ENCODE data around the gene WDR3. TPM values are rescaled to one million over a fixed set of nuclear protein-coding genes. Genes with fewer than 3 reads are reported as not detected.

The WDR3 gene
- total and polyA plus RNA-seq, 2 donors (not counting 3 experiments of a cell fraction or from before 2014, with no cell fraction given), result 12.4 to 27.7 TPM

GRCh38 chr1:118012515-118013124, 83.1 kb downstream of the WDR3 start:
- no TSS peak for BruUV-seq (replicated peaks)
- no peak overlapping the region for H2AFZ ChIP-seq (ENCODE audit: low read depth, low read length)
- dilution Hi-C loops (cut with MboI; ENCODE audit: extremely low pct_ligation_motif_present, low sequenced_read_pairs) (no loop called here), intact Hi-C loops (cut with micrococcal nuclease) (no loop called here)
- H3K4me3 ChIP-seq (replicated peaks in 1 of 3; ENCODE audit: insufficient read depth in 1 of 3, low read depth in 1 of 3, low read length in 3 of 3), result no peak overlapping the region
- H3K36me3 ChIP-seq (ENCODE audit: control insufficient read depth in 2 of 2, extremely low read depth in 1 of 2, insufficient read depth in 2 of 2, low read length in 2 of 2), result no peaks in the 10 kb centered on the region
- ChIA-PET POLR2A (no interaction called here), CTCF (interaction anchor here (0.9 kb wide), 1 partner anchor 17 kb away, joined by 4 read pairs; no protein-coding TSS in a partner anchor)
- H3K9me1 ChIP-seq (replicated peaks; ENCODE audit: control insufficient read depth, extremely low read depth, insufficient read depth, low read length), result no peaks in the 10 kb centered on the region
- FAIRE-seq (no peak), DNase-seq (ENCODE audit: low read depth, low spot score) (no peak)
- no peak overlapping the region for H3K27ac ChIP-seq (ENCODE audit: insufficient read depth, low read depth, low read length)
- no peaks in the 10 kb centered on the region for H4K20me1 ChIP-seq (replicated peaks; ENCODE audit: control insufficient read depth, extremely low read depth, insufficient read depth, low read length)
- H3K4me2 ChIP-seq (ENCODE audit: insufficient read depth, low read length), result no peak overlapping the region
- H3K4me1 ChIP-seq (ENCODE audit: control insufficient read depth, extremely low read depth, insufficient read depth, low read length), result no peaks in the 10 kb centered on the region
- TF ChIP-seq MAX (IDR thresholded peaks at IDR 0.05; ENCODE audit: insufficient read depth, insufficient read length), result no peak
- TF ChIP-seq MYC (IDR thresholded peaks at IDR 0.05; ENCODE audit: low read depth, low read length), result no peak
- no peak for TF ChIP-seq POLR2A (IDR thresholded peaks at IDR 0.05; ENCODE audit: low read depth, low read length)
- no peak for TF ChIP-seq EZH2 (IDR thresholded peaks at IDR 0.05; ENCODE audit: borderline replicate concordance, low read depth, low read length, severe bottlenecking)
- TF ChIP-seq POLR2AphosphoS5 (IDR thresholded peaks at IDR 0.05; ENCODE audit: insufficient read depth, low read depth, low read length), result no peak
- TF ChIP-seq, protein P1, sequence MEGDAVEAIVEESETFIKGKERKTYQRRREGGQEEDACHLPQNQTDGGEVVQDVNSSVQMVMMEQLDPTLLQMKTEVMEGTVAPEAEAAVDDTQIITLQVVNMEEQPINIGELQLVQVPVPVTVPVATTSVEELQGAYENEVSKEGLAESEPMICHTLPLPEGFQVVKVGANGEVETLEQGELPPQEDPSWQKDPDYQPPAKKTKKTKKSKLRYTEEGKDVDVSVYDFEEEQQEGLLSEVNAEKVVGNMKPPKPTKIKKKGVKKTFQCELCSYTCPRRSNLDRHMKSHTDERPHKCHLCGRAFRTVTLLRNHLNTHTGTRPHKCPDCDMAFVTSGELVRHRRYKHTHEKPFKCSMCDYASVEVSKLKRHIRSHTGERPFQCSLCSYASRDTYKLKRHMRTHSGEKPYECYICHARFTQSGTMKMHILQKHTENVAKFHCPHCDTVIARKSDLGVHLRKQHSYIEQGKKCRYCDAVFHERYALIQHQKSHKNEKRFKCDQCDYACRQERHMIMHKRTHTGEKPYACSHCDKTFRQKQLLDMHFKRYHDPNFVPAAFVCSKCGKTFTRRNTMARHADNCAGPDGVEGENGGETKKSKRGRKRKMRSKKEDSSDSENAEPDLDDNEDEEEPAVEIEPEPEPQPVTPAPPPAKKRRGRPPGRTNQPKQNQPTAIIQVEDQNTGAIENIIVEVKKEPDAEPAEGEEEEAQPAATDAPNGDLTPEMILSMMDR (IDR thresholded peaks at IDR 0.05; ENCODE audit: extremely low read depth in 1 of 2, insufficient read depth in 1 of 2, low read depth in 1 of 2, low read length in 2 of 2), result no peak
- TF ChIP-seq GATA2 (IDR thresholded peaks at IDR 0.05; ENCODE audit: insufficient read depth, insufficient read length, low read depth, low read length), result no peak
- no peak for TF ChIP-seq JUN (IDR thresholded peaks at IDR 0.05; ENCODE audit: borderline replicate concordance, insufficient read depth, insufficient read length, low read depth)
- TF ChIP-seq FOS (IDR thresholded peaks at IDR 0.05; ENCODE audit: borderline replicate concordance, insufficient read depth, low read length), result no peak
- H3K9ac ChIP-seq (replicated peaks; ENCODE audit: extremely low read depth, insufficient read depth, low read length), result no peak overlapping the region
- H3K9me3 ChIP-seq (replicated peaks; ENCODE audit: control insufficient read depth, insufficient read depth, low read length), result no peaks in the 10 kb centered on the region
- H3K27me3 ChIP-seq (ENCODE audit: control insufficient read depth in 2 of 2, insufficient read depth in 2 of 2, low read length in 2 of 2), result no peaks in the 10 kb centered on the region
- no peaks in the 10 kb centered on the region for H3K79me2 ChIP-seq (ENCODE audit: control insufficient read depth, insufficient read depth, low read length)

Measured in endothelial cell of umbilical vein (primary cell).